Kidney capillary endothelial cell (primary cell): ENCODE results near the gene SLCO2A1.
A peak's percentile ranks its signal among the peaks of the same experiment; 100 is the strongest.
"Not testable (repeated sequence)": the region's sequence is repeated elsewhere in the genome, so short reads cannot be mapped to it uniquely, and the experiment has no call there.

Experiments
- DNase-seq: peaks from one replicate; pipeline ENCODE4 v3.0.0-alpha.2; 2018; ENCODE audit warnings: low spot score

The SLCO2A1 gene

DNA sequence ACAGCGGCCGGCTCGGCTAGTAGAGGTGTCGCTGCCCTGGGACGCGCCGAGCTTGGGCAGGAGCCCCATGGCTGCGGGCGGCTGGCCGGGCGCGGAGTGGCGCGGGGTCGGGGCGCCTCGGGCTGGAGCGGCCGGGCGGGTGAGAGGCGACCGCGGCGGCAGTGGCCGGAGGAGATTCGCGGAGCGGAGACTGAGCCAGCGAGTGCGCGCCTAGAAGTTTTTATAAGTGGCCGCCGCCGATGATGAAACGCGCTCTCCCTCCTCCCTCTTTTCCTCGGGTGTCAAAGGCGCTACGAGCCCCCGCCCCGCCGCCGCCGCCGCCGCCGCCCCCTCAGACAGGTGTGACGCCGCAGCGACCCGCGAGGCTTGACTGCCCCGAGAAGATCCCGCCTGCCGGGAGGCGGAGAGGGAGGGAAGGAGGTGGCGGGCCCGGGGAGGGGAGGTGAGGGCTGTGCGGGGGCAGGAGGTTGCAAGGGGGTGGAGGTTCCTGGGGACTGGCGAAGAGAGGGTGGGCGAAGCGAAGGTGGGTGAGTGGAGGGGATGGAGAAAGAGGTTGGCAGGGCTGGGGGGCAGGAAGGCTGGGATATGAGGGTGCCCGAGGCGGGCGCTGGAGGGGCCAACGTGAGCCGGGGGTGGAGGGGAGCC lies at the start of gene SLCO2A1:
TSS of gene SLCO2A1 (minus strand) at position 192 of the 645 bp plus-strand sequence. CDS start at position 69, 123 bp downstream.
- DNase-seq, result no peak

DNA sequence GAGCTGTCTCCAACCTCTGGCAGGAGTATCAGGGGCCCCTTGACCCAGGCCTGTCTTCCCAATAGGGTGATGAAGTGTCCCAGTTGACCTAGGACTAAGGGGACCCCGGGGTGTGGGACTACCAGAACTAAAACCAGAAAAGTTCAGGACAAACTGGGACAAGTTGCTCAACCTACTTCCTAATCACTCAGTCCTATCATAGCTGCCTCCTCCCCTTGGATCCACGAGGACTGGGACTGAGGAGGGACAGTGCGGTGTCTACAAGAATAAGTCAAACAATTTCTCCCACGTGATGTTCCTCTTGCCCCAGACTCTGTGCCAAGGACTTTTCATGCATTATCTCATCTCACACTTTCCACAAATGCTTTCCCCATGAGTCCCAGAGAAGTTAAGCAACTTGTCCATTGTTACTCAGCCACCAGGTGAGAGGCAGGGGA lies 49.4 kb upstream of the SLCO2A1 start:
- no peak for DNase-seq

DNA sequence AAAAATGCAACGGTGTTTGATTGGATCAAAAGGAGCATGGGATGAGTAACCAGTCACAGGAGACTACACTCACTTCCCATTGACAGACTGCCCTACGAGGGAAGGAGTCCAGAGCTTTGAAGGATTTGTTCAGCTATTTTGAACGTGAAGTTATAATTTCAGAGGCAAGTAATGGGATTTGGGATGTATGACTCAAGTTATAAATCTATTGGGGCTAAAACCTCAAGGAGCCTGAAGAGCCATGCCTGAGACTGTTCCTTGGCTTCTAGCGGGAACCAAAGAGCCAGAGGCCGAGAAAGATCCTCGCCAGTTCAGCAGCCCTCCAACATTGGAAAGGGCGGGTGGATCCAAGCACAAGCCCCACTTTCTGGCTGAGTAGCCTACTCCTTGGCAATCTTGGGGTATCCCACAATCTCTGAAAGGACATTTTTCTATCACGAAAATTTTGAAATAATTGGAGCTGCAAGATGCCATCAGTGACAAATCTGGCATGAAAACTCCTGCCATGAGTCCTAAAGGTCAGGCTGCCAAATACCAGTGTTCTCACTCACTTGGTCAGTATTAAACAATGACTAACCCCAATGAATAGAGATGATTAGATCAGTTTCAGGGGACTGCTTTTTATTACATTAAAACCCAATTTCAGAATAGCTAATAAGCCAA lies 48.6 kb upstream of the SLCO2A1 start:
- no peak for DNase-seq

DNA sequence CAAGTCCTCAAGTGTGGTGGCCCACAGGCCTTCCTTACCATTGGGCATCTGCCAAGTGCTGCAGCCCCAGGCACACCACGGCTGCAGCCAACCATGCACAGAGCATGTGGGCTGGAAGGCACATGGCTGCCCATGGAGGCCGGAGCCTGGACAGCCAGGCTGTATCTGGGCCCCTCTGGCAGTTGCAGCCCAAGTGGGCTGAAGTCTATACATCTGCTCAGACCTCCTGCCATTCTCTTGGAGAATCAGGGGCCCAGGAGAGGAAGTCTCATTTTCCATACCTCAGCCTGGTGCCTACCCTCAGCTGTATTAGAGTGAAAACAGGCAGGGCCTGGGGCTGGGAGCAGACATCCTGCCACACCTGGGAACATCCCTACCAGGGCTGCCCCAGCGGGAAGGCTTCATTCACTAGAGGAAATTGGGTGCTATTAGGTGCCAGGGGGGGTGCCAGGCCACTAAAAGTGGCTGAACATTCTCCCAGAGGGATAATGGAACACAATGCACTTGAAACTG lies 48.0 kb upstream of the SLCO2A1 start:
- no peak for DNase-seq

DNA sequence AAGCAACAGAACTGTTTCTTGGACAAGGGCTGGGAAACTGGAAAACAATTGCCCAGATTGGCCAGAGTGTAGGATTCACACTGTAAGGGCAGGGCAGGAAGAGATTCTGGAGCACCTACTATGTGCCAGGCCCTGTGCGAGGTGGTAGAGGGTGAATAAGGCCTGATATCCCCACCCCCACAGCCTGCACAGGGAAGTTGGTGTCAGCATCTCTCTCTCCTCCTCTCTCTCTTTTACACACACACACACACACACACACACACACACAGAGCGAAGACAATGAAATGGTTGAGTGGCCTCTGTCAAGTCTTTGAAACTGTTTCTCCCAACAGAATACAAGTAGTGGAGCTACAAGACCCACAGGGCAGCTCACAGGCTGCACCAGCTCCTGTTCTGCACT lies 47.1 kb upstream of the SLCO2A1 start:
- no peak for DNase-seq

DNA sequence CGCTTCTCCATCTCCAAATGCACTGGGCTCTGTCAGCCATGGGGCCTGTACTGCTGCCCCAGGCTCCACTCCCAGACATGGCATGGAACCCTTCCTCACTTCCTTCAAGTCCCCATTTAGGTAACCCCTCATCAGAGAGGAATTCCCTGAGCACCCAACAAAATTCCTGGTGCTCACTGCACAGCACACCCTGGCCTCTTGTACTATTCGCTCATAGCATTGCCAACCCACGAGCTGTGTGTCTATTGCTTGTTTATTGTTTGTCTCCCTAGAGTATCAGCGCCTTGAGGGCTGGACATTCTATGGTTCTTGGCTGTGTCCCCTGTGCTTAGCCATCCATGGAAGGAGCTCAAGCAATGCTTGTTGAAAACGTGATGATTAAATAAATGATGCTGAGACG lies 46.1 kb upstream of the SLCO2A1 start:
- no peak for DNase-seq

DNA sequence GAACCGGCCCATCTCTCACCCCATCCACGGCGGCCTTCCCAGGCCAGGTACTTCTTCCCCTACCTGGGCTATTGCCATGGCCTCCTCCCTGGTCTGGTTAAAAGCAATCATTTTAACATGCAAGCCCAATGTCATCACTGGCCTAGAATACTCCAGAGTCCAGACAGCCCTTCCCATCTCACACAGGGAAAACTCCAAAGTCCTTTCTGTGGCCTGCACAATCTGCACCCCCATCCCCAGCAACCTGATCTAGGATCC lies 45.8 kb upstream of the SLCO2A1 start:
- DNase-seq, result no peak

DNA sequence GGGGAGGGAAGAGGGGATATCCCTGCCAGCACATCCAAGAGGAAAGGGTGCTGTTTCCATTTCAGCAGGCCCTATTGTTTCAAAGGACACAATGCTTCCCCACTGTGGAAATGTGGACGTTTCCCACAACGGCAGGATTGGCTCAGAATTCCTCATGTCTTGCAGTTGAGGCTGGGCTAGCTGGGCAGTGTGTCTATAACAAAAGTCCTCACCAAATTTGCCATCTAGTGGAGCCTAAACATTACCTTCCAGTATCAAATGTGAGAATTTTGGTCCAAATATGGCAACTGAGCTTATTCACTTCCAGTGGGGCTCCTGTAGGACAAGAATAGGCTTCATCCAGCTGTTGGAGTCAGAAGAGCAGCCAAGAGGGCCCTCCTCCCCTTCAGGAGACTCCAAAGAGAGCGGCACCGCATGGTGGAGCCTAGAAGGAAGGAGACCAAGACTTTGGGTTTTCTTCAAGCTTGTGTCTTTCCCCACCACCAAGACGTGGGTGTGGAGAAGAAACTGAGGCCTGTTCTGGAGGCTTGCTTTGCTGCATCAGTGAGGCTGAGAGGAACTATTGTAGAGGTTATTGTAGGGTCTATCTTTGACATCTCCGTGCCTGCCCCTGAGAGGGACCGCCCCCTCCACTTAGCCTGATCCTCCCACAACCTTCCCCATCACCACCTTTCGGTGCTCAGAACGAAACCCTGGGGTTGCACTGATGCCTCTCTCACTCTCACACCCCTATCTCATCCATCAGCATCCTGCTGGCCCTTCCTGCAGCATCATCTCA lies 45.3 kb upstream of the SLCO2A1 start:
- peak; percentile 31 for DNase-seq

DNA sequence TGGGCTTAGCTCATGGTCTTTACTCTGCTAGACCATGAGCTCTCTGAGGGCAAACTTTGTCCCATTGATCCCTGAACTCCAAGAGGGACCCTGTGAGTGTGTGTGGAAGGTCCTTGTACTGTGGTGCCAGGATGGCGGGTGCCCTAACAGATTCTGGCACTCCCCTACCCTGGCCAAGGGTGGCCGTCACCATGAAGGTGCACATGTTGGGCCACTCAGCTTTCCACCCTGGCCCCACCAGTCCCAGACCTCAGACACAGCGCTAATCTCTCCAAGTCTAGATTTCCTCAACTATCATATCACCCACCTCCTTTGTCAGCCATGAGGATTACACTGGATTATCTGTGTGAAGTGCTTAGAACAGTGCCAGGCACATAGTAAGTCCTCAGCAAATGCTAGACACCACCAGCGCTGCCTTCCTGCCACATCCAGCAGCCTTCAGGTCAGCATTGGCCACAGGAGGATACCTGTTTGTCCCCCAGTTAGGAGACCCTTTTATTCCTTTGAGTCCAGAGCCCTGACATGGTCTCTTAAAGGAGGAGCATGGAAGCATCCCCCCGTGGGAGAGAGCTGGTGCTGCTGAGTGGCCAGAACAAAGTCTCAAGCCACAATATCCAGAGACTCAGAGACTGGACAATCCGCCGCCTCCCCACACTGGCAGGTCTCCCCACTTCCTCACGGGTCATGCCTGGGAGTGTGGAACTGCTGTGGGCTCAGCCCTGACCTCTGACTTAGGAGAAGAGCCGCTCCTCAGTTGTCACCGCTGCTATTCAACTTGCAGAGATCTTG lies 44.5 kb upstream of the SLCO2A1 start:
- no peak for DNase-seq

DNA sequence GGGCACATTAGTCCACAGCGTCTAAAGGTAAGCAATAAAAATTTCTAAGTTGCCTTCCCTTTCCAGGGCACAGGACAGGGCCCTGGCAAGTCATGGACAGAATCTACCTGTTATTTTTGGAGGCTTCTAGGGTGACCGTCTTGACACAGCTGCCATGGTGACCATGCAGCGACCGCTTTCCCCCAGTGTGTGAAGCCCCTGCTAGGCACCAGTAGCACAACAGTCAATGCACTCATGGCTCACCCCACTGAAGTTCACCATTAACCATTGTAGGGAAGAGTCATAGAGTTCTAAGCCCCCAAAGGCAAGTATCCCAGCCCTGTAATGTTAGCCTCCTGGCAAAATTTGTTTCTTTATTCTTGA lies 43.8 kb upstream of the SLCO2A1 start:
- no peak for DNase-seq

DNA sequence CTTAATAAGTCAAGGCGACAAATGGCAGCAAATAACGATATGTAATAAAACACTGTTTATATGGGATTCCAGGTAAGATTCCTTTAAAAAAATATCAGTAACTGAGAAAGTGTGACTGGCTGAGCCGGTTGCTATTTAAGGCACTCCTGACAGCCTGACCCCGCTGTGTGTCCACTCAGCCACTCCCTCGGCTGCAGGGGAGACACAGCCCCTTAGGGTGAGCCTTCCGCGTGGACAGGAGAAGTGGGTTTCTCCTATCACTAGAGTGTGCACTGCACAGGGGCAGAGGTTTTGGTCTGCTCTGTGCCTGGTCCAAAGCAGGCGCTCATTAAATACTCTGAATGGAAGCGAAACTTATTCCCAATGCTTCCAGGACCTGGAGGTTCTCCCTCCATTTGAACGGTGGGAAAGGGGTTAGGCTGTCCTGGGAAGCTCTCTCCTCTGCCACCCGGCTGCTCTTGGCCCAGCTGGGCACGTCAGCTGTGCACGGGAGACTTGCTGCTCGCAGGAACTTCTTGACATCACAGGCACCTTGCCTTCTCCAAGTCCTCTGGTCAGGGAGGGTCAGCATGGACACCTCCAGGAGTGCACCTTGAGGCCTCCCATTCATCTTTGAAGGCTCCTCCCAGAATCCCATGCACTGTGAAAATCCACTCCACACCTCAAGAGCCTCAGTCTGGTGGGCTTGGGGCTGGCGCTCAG lies 43.3 kb upstream of the SLCO2A1 start:
- no peak for DNase-seq

DNA sequence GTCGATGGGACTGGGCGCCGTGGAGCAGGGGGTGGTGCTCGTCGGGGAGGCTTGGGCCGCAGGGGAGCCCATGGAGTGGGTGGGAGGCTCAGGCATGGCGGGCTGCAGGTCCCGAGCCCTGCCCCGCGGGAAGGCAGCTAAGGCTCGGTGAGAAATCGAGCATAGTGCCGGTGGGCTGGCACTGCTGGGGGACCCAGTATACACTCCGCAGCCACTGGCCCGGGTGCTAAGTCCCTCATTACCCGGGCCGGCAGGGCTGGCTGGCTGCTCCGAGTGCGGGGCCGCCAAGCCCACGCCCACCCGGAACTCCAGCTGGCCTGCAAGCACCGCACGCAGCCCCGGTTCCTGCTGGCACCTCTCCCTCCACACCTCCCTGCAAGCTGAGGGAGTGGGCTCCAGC lies 40.6 kb upstream of the SLCO2A1 start:
- not testable (repeated sequence) for DNase-seq

DNA sequence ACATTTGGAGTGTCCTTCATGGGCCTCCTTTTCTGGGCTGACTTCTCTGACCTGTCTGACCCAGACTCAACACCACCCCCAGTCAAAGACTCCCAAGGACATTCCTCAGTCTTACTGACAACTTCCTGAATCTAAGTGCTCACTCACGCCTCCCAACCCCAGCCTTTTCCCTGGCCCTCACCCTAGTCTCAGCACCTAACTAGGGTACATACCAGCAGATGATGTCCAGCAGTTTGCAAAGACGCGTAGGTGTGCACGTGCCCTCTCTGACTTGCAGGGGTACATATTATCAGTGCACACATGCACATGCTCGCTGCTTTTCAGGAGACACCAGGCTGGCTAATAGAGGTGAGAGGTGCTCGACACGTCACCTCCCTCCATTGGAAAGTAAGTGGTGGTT lies 38.7 kb upstream of the SLCO2A1 start:
- no peak for DNase-seq

DNA sequence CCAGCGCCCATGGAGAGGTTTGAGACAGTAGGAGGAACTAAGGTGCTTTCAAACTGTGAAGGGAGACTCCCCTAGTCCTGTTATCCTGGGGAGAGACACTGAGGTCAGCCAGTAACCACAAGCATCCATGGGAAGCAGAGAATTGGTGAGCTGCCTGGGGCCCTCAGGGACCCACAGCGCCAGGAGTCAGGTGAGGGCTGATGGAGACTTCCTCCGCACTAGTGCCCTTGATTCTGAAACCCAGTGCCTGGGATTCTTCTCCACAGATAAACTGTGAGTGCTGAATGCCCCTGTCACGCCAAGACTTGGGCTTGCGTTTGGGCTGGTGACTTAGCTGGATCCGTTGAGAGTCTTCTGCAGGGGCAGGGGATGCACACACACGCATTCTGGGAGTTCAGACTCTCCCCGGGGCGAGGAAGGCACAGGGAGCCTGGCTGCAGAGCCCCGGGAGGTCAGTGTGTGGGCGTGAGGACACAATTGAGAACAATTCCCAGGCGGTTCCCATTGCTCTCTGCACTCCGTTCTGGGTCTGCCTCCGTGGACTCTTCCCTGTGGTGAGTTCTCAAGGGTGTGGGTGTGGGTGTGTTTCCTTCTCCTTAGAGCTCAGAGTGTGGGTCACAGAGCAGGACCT lies 37.9 kb upstream of the SLCO2A1 start:
- DNase-seq, result no peak

DNA sequence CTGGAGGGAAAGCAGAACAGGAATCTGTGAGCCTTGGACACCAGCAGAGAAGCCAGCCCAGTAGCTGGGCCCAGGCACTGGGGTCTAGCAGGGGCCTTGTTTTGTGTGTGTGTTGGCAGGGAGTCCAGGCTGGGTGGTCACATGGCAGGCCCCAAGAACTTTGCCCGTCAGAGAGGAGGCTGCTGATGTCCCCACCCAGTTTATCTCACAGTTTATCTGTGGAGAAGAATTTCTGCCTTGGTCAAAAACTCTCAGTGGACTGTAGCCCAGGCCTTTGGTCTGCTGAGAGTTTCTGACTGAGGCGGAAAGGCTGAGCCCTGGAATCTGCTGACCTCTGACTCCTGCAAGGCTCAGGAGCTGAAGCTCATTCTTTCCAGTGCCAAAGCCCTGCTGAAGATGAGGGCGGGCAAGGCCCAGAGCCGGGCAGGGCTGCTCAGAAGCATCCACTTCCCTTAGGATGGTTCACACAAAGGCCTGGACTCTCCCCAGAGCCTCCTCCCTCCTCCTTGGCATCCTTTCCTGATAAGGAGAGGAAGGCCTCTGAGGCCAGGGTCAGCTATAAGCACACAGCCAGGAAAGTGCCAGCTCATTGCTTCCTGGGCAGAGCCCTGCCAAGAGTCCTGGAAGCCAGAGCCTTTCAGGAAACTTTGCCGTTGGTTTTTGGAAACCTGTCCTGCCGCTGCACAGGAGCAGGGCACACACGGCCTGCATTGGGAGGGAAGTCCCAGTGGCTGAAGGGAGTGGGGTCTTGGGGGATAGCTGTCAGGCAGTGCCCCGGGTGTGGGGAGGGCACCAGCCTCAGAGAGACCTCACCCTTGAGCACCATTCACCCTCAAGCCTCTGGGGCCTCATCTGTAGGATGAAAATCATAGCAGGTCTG lies 37.2 kb upstream of the SLCO2A1 start:
- peak; percentile 60 for DNase-seq

DNA sequence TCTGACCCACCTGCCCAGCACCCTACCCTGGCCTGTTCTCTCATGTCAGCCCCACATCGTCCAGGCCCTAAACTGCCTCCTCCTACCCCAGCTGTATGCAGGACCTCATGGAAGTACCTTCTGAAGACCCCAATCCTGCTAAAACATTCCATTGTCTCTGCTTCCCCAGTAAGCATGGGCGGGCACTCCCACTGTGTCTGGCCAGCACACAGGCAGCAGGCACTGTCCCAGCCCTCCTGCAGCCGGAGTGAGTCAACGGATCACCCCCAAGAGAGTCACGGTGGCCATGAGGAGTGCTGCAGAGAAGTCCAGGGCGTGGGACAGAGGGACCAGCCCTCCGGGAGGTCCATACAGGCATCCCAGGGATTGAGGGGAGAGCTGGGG lies 36.4 kb upstream of the SLCO2A1 start:
- DNase-seq, result no peak

DNA sequence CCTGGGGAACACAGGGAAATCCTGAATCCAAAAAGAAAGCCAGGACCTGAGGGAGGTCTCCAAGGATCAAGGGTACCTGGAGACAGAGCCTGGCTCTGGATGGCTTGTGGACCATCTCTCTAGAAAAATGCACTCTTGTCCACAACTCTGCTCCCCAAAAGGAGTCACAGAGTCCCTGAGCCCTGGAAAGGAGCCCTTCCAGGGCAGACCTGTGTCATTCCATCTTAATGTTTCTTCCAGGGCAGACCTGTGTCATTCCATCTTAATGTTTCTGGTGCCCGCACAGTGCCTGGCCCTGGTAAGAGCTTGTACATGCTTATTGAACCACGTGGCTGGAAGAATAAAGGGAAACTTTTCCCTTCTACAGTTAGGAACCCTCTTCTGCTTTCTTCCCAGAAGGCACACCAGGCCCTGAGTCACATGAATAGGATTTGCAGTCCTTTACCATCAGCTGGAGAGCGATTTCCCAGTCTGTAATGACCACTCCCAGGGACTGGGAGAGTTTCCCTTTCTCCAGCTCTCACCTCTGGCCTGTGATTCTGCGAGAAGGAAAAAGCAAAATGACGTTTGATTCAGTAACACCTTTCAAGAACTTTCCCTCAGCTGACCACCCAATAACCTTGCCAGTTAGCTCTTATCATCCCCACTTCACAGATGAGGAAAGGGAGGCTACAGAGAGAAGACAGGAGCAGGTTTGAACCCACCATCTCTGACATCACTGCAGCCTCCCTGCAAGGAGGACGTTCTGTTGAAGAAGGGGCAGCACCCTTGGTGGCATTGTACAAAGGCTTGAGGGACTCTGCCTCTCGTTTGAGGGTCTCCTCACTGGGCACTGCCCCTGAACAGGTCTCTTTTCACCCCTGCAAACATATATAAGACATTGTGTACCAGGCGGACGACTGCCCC lies 35.8 kb upstream of the SLCO2A1 start:
- no peak for DNase-seq

DNA sequence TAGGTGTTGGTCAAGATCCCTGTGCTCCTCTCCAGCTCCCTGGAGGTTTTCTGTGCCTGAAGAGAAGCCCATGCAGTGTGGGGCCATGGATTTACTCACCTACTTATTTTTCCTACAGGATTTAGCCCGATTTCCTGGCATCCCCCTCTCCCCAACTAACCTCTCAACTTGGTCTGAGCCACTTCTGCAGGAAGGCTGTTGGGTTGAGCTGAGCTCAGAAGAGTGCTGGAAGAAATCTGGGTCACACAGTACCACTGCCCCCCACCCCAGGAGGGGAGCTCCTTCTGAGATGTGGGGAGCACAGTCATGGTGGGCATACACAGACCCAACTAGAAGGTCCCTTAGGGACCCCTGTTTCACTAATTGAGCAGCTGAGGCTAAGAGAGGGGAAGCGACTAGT lies 34.4 kb upstream of the SLCO2A1 start:
- no peak for DNase-seq

DNA sequence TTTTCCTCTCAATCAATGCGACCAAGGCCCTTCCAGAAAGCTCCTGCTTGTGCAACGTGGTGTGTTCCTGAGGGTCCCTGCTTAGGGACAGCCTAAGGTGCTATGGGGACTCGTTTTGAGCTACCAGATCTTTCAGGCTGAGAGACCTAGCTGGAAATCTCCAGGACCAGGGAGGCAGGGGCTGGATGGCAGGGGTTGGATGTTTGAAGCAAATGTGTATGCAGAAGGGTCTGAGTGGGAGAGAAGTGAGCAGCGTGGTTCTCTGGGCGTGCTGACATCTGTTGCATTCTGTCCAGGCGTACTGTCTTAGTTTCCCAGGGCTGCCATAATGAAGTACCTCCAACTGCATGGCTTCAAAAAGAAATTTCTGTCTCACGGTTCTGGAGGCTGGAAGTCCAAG lies 31.7 kb upstream of the SLCO2A1 start:
- no peak for DNase-seq
